Muscle layer of duodenum (tissue), 2 donors: Measurements from ENCODE around the gene C10orf95.
A peak's percentile ranks its signal among the peaks of the same experiment; 100 is the strongest.
"Not testable (repeated sequence)": the region's sequence is repeated elsewhere in the genome, so short reads cannot be mapped to it uniquely, and the experiment has no call there.

ENCODE experiments used
- H3K27ac ChIP-seq: one replicate; pipeline ENCODE4 v1.7.0; 2013; ENCODE audit warnings: mild to moderate bottlenecking, low read length
- H3K27me3 ChIP-seq: one replicate; pipeline ENCODE4 v1.7.0; 2013; ENCODE audit warnings: low read depth, mild to moderate bottlenecking, control low read depth, low read length
- H3K36me3 ChIP-seq, 2 donors: one replicate each; pipeline ENCODE4 v1.7.0; 2013; ENCODE audit warnings: low read length in 2 of 2, control low read depth in 1 of 2, mild to moderate bottlenecking in 1 of 2; ENCODE audit not compliant: insufficient read depth in 2 of 2, control insufficient read depth in 1 of 2
- H3K4me1 ChIP-seq, 2 donors: one replicate each; pipeline ENCODE4 v1.7.0; 2013; ENCODE audit warnings: low read length in 2 of 2, mild to moderate bottlenecking in 2 of 2, control low read depth in 1 of 2, moderate library complexity in 1 of 2; ENCODE audit not compliant: insufficient read depth in 2 of 2, control insufficient read depth in 1 of 2
- H3K4me3 ChIP-seq, 2 donors: one replicate each; pipeline ENCODE4 v1.7.0; 2013; ENCODE audit warnings: low read length in 2 of 2, low read depth in 1 of 2, mild to moderate bottlenecking in 1 of 2
- H3K9me3 ChIP-seq, 2 donors: one replicate each; pipeline ENCODE4 v1.7.0; 2013; ENCODE audit warnings: low read length in 2 of 2, control low read depth in 1 of 2, mild to moderate bottlenecking in 1 of 2; ENCODE audit not compliant: control insufficient read depth in 1 of 2
- donor health status: healthy.

Gene C10orf95

GRCh38 chr10:102451105-102451969 lies at the start of gene C10orf95:
C10orf95 (minus strand) TSS chr10:102451543; CDS start chr10:102451093, 450 bp downstream.
- Histone ChIP-seq H3K4me1 (peaks cover 4 to 9% of the 10 kb centered on the region in 2 donors), H3K4me3 (peak within 1 kb of the TSS; percentile 82 to 89), H3K9me3 (no peaks in the 10 kb centered on the region), H3K36me3 (no peaks in the 10 kb centered on the region), H3K27ac (peak within 1 kb of the TSS; percentile 60), H3K27me3 (no peaks in the 10 kb centered on the region)

GRCh38 chr10:102500686-102501085 lies 49.3 kb upstream of the C10orf95 start:
- Histone ChIP-seq H3K4me1 (peaks cover 5 to 47% of the 10 kb centered on the region in 2 donors), H3K4me3 (peak overlapping the region in 1 of 2 donors; percentile 93)
- H3K9me3 ChIP-seq, H3K27ac ChIP-seq, H3K36me3 ChIP-seq, H3K27me3 ChIP-seq: not testable (repeated sequence)

GRCh38 chr10:102499356-102499755 lies 48.0 kb upstream of the C10orf95 start:
- Histone ChIP-seq H3K4me1 (peaks cover 5 to 37% of the 10 kb centered on the region in 2 donors), H3K4me3 (no peak overlapping the region), H3K9me3 (no peaks in the 10 kb centered on the region), H3K36me3 (peaks cover 0 to 3% of the 10 kb centered on the region in 2 donors), H3K27ac (no peak overlapping the region), H3K27me3 (no peaks in the 10 kb centered on the region)

- no peak overlapping the region for H3K27ac ChIP-seq
- peaks cover 0 to 46% of the 10 kb centered on the region in 2 donors for H3K4me1 ChIP-seq
- peaks cover 0 to 3% of the 10 kb centered on the region in 2 donors for H3K36me3 ChIP-seq
Measured at GRCh38 chr10:102497545-102497944, 46.2 kb upstream of the C10orf95 start.

GRCh38 chr10:102493771-102494170 lies 42.4 kb upstream of the C10orf95 start:
- Histone ChIP-seq H3K36me3 (peaks cover 11 to 19% of the 10 kb centered on the region in 2 donors), H3K27me3 (no peaks in the 10 kb centered on the region), H3K4me3 (no peak overlapping the region), H3K4me1 (peaks cover 0 to 33% of the 10 kb centered on the region in 2 donors), H3K27ac (no peak overlapping the region), H3K9me3 (no peaks in the 10 kb centered on the region)

More at GRCh38 chr10:102497545-102497944, 46.2 kb upstream of the C10orf95 start:
- no peaks in the 10 kb centered on the region for H3K27me3 ChIP-seq
- no peak overlapping the region for H3K4me3 ChIP-seq
- no peaks in the 10 kb centered on the region for H3K9me3 ChIP-seq

- Histone ChIP-seq H3K4me1 (peaks cover 0 to 29% of the 10 kb centered on the region in 2 donors), H3K27ac (no peak overlapping the region), H3K9me3 (no peaks in the 10 kb centered on the region), H3K4me3 (no peak overlapping the region), H3K27me3 (no peaks in the 10 kb centered on the region), H3K36me3 (peaks cover 19 to 27% of the 10 kb centered on the region in 2 donors)
Measured at GRCh38 chr10:102492983-102493382, 41.6 kb upstream of the C10orf95 start.

GRCh38 chr10:102492344-102492939 lies 41.1 kb upstream of the C10orf95 start:
- Histone ChIP-seq H3K36me3 (peaks cover 22 to 32% of the 10 kb centered on the region in 2 donors), H3K27ac (no peak overlapping the region), H3K4me3 (no peak overlapping the region), H3K27me3 (no peaks in the 10 kb centered on the region), H3K4me1 (peaks cover 0 to 29% of the 10 kb centered on the region in 2 donors), H3K9me3 (no peaks in the 10 kb centered on the region)

GRCh38 chr10:102491136-102491535 lies 39.8 kb upstream of the C10orf95 start:
- no peak overlapping the region for H3K4me3 ChIP-seq
- H3K27ac ChIP-seq = no peak overlapping the region
- H3K9me3 ChIP-seq = no peaks in the 10 kb centered on the region
- H3K36me3 ChIP-seq = peaks cover 27 to 45% of the 10 kb centered on the region in 2 donors
- H3K27me3 ChIP-seq = no peaks in the 10 kb centered on the region
- H3K4me1 ChIP-seq = peaks cover 0 to 29% of the 10 kb centered on the region in 2 donors

- H3K4me1 ChIP-seq = no peaks in the 10 kb centered on the region
- H3K27me3 ChIP-seq = no peaks in the 10 kb centered on the region
- H3K9me3 ChIP-seq = no peaks in the 10 kb centered on the region
- no peak overlapping the region for H3K4me3 ChIP-seq
- no peak overlapping the region for H3K27ac ChIP-seq
- peaks cover 76 to 95% of the 10 kb centered on the region in 2 donors for H3K36me3 ChIP-seq
Measured at GRCh38 chr10:102485093-102485784, 33.9 kb upstream of the C10orf95 start.

- Histone ChIP-seq H3K4me3 (no peak overlapping the region), H3K36me3 (peaks cover 74 to 95% of the 10 kb centered on the region in 2 donors), H3K9me3 (no peaks in the 10 kb centered on the region), H3K27ac (no peak overlapping the region), H3K4me1 (no peaks in the 10 kb centered on the region), H3K27me3 (no peaks in the 10 kb centered on the region)
Measured at GRCh38 chr10:102484021-102484420, 32.7 kb upstream of the C10orf95 start.

- Histone ChIP-seq H3K27ac (no peak overlapping the region), H3K9me3 (no peaks in the 10 kb centered on the region), H3K27me3 (no peaks in the 10 kb centered on the region), H3K36me3 (peaks cover 49 to 59% of the 10 kb centered on the region in 2 donors), H3K4me1 (no peaks in the 10 kb centered on the region), H3K4me3 (no peak overlapping the region)
Measured at GRCh38 chr10:102480396-102480795, 29.1 kb upstream of the C10orf95 start.
